ENCODE measurements around the gene NSFL1C. TPM values are rescaled to one million over a fixed set of nuclear protein-coding genes. Genes with fewer than 3 reads are reported as not detected.
"Not testable (repeated sequence)": the region's sequence is repeated elsewhere in the genome, so short reads cannot be mapped to it uniquely, and the experiment has no call there.

The NSFL1C gene
- total RNA-seq, 2 experiments from 2014 or later, result 40.2 to 80.0 TPM

DNA sequence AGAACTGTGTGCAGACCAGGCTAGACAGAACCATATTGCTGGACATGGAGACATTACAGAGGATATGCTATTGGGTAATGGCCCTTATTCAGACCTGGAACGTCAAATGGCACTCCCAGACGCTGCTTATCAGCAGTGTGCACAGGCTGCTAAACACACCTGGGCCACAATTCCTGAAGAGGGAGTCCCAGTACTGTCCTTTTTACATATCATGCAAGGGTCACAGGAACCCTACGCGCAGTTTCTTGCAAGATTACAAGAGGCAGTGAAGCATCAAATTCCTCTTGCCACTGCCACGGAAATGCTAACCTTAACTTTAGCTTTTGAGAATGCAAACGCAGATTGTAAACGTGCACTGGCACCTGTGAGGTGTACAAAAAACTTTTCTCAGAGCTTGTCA is 68.5 kb downstream of the NSFL1C start:
- TF ChIP-seq, protein P1, sequence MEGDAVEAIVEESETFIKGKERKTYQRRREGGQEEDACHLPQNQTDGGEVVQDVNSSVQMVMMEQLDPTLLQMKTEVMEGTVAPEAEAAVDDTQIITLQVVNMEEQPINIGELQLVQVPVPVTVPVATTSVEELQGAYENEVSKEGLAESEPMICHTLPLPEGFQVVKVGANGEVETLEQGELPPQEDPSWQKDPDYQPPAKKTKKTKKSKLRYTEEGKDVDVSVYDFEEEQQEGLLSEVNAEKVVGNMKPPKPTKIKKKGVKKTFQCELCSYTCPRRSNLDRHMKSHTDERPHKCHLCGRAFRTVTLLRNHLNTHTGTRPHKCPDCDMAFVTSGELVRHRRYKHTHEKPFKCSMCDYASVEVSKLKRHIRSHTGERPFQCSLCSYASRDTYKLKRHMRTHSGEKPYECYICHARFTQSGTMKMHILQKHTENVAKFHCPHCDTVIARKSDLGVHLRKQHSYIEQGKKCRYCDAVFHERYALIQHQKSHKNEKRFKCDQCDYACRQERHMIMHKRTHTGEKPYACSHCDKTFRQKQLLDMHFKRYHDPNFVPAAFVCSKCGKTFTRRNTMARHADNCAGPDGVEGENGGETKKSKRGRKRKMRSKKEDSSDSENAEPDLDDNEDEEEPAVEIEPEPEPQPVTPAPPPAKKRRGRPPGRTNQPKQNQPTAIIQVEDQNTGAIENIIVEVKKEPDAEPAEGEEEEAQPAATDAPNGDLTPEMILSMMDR (conservative IDR thresholded peaks at IDR 0.05; ENCODE audit: low read length), result 0 out of 2 replicates have a peak, but pooled peaks have one; percentile 49
- H3K9me3 ChIP-seq (ENCODE audit: low read length); H3K4me3 ChIP-seq (ENCODE audit: low read depth, low read length, poor library complexity, severe bottlenecking); H2AFZ ChIP-seq (ENCODE audit: low read length); BruUV-seq (replicated peaks); H3K79me2 ChIP-seq (ENCODE audit: insufficient read depth, low read depth, low read length); H3K36me3 ChIP-seq (ENCODE audit: insufficient read depth, low read length); POLR2A ChIA-PET; H3K9me2 ChIP-seq (ENCODE audit: insufficient read depth, low read length); H4K20me1 ChIP-seq (ENCODE audit: insufficient read depth, low read length): not testable (repeated sequence)
- Histone ChIP-seq H3K4me1 (ENCODE audit: insufficient read depth, low read length, poor library complexity, severe bottlenecking) (peaks cover 30% of the 10 kb centered on the region), H3K4me2 (ENCODE audit: low read length) (peak overlapping the region; percentile 41), H3K27ac (ENCODE audit: low read depth, low read length, poor library complexity, severe bottlenecking) (peak overlapping the region; percentile 60)
- CTCF ChIA-PET (ENCODE audit: unreplicated experiment), result interaction anchor here (0.6 to 2.4 kb wide), 4 partner anchors 39 to 106 kb away, joined by 3 to 8 read pairs (median 4); no protein-coding TSS in a partner anchor
- intact Hi-C loops (cut with micrococcal nuclease; ENCODE audit: unreplicated experiment), result loop anchor here (1.0 to 2.0 kb wide), 5 partner anchors 39 to 279 kb away; partner anchors contain the start of genes NSFL1C and PSMF1
- peak; percentile 90 for DNase-seq (ENCODE audit: low spot score)

DNA sequence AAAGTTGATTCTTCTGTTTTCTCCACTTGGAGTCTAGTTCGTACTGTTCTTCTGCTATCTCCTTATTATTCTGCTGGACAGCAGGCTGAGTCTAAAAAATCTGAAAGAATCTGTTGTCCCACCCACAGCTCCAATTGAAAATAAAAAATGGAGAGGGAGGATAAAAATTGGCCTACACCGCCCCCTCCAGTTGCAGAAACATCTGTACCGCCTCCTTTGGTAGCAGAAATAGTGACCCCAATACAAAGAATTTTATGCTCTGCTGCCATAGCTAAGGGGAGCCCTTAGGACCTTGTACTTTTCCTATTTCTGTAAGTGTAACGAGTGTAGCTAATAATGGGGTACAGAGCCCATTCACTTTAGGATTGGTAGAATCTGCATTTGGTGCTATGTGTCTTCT is 68.9 kb downstream of the NSFL1C start:
- BruUV-seq (replicated peaks), result no TSS peak
- H3K36me3 ChIP-seq (ENCODE audit: insufficient read depth, low read length), result no peaks in the 10 kb centered on the region
- intact Hi-C loops (cut with micrococcal nuclease; ENCODE audit: unreplicated experiment), result loop anchor here (1.0 to 2.0 kb wide), 5 partner anchors 40 to 279 kb away; partner anchors contain the start of genes NSFL1C and PSMF1
- H3K27ac ChIP-seq (ENCODE audit: low read depth, low read length, poor library complexity, severe bottlenecking), result peak overlapping the region; percentile 60
- CTCF ChIA-PET (ENCODE audit: unreplicated experiment), result interaction anchor here (1.1 kb wide), 1 partner anchor 41 kb away, joined by 4 read pairs; no protein-coding TSS in a partner anchor
- no peaks in the 10 kb centered on the region for H3K9me2 ChIP-seq (ENCODE audit: insufficient read depth, low read length)
- H3K79me2 ChIP-seq (ENCODE audit: insufficient read depth, low read depth, low read length), result peaks cover under 1% of the 10 kb centered on the region; the same call in 1 of the 2 replicates
- TF ChIP-seq, protein P1 (conservative IDR thresholded peaks at IDR 0.05; ENCODE audit: low read length), result peak; percentile 54
- no peak for TF ChIP-seq EZH2phosphoT487 (IDR thresholded peaks at IDR 0.05; ENCODE audit: borderline replicate concordance, low read depth, low read length)
- no peaks in the 10 kb centered on the region for H3K9me3 ChIP-seq (ENCODE audit: low read length)
- no peak overlapping the region for H2AFZ ChIP-seq (ENCODE audit: low read length)
- DNase-seq (ENCODE audit: low spot score), result no peak
- no peaks in the 10 kb centered on the region for H4K20me1 ChIP-seq (ENCODE audit: insufficient read depth, low read length)
- H3K4me1 ChIP-seq (ENCODE audit: insufficient read depth, low read length, poor library complexity, severe bottlenecking), result peaks cover 31% of the 10 kb centered on the region
- no peak overlapping the region for H3K4me3 ChIP-seq (ENCODE audit: low read depth, low read length, poor library complexity, severe bottlenecking)
- POLR2A ChIA-PET, result no interaction called here
- H3K4me2 ChIP-seq (ENCODE audit: low read length), result peak overlapping the region; percentile 41; the same call in 1 of the 2 replicates

DNA sequence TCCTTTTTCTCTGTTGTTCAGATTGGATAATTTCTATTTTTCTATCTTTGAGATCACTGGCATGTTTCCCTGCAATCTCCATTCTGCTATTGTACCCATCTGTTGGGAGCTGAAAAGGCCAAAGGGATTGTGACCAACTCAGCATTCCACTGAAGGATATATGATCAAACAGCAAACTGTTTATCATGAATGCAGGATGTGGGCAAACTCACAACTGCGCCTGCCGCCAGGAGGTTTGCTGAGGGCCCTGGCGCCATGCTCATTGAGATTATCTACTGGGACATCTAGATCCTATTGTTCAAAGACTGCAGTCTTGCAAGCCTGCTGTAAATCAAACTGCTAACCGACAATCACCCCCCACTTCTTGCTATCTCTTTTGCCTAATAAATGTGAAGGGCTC is 69.9 kb downstream of the NSFL1C start:
- no TSS peak for BruUV-seq (replicated peaks)

More for the DNA sequence above, 69.9 kb downstream of the NSFL1C start:
- Histone ChIP-seq H2AFZ (ENCODE audit: low read length) (no peak overlapping the region), H3K27ac (ENCODE audit: low read depth, low read length, poor library complexity, severe bottlenecking) (no peak overlapping the region), H3K9me2 (ENCODE audit: insufficient read depth, low read length) (no peaks in the 10 kb centered on the region), H3K4me3 (ENCODE audit: low read depth, low read length, poor library complexity, severe bottlenecking) (no peak overlapping the region), H3K79me2 (ENCODE audit: insufficient read depth, low read depth, low read length) (peaks cover 11% of the 10 kb centered on the region), H4K20me1 (ENCODE audit: insufficient read depth, low read length) (peaks cover 6% of the 10 kb centered on the region; the same call in 1 of the 2 replicates), H3K4me2 (ENCODE audit: low read length) (no peak overlapping the region), H3K9me3 (ENCODE audit: low read length) (no peaks in the 10 kb centered on the region), H3K4me1 (ENCODE audit: insufficient read depth, low read length, poor library complexity, severe bottlenecking) (peaks cover 31% of the 10 kb centered on the region), H3K36me3 (ENCODE audit: insufficient read depth, low read length) (no peaks in the 10 kb centered on the region)
- DNase-seq (ENCODE audit: low spot score), result no peak
- POLR2A ChIA-PET, result no interaction called here
- no peak for TF ChIP-seq EZH2phosphoT487 (IDR thresholded peaks at IDR 0.05; ENCODE audit: borderline replicate concordance, low read depth, low read length)
- TF ChIP-seq, protein P1 (conservative IDR thresholded peaks at IDR 0.05; ENCODE audit: low read length), result no peak
- intact Hi-C loops (cut with micrococcal nuclease; ENCODE audit: unreplicated experiment), result no loop called here
- CTCF ChIA-PET (ENCODE audit: unreplicated experiment), result no interaction called here

Measured in OCI-LY7 (cell line).